Right ventricle myocardium inferior (tissue), 1 donor: Measurements from ENCODE around the gene JUP. TPM values are rescaled to one million over a fixed set of nuclear protein-coding genes. Genes with fewer than 3 reads are reported as not detected.
"Not testable (repeated sequence)": the region's sequence is repeated elsewhere in the genome, so short reads cannot be mapped to it uniquely, and the experiment has no call there.

ENCODE experiments used
- ATAC-seq: fragments of 200-7000 bp; cut with Tn5 transposase; one replicate; pipeline ENCODE4 v1.9.1; 2020; ENCODE audit warnings: mild to moderate bottlenecking, moderate library complexity
- DNase-seq: peaks from one replicate; pipeline ENCODE4 v3.0.0; 2021; ENCODE audit errors: missing footprints
- intact Hi-C: fragments of 100-400 bp; cut with DNase I; formaldehyde crosslinking; loops from one replicate; pipeline ENCODE4 v1.11.0; 2022
- total RNA-seq: library from RNA; stranded (reverse); fragmentation: NEBNext Ultra II Directional; extraction: Animal tissue kit (Norgen Biotek cat#: 25700); gene quantifications from one replicate; pipeline ENCODE4 v1.2.1, GENCODE V29; 2021
- donor health status: DM: no; HTN: yes; CAD: no; lungs with severe emphysema.

Gene JUP
- total RNA-seq, 1 donor from 2014 or later = 192 TPM

- intact Hi-C loops = no loop called here
- ATAC-seq = no peak
- peak; percentile 65 for DNase-seq
Measured at GRCh38 chr17:41785859-41786226, 668 bp downstream of the JUP start.

GRCh38 chr17:41785091-41785858 lies 1.2 kb downstream of the JUP start:
- DNase-seq (peak; percentile 74), ATAC-seq (no peak)
- intact Hi-C loops = no loop called here

GRCh38 chr17:41784207-41784744 lies 2.2 kb downstream of the JUP start:
- intact Hi-C loops = no loop called here
- ATAC-seq (peak; percentile 13), DNase-seq (peak; percentile 65)

GRCh38 chr17:41782142-41782541 lies 4.4 kb downstream of the JUP start:
- ATAC-seq (peak; percentile 60), DNase-seq (peak; percentile 86)
- intact Hi-C loops = no loop called here

- no peak for ATAC-seq
- intact Hi-C loops = no loop called here
- DNase-seq = peak; percentile 60
Measured at GRCh38 chr17:41781404-41782110, 5.0 kb downstream of the JUP start.

GRCh38 chr17:41779954-41780353 lies 6.6 kb downstream of the JUP start:
- intact Hi-C loops = no loop called here
- no peak for DNase-seq
- no peak for ATAC-seq

- ATAC-seq (peak; percentile 55), DNase-seq (peak; percentile 86)
- intact Hi-C loops = loop anchor here (2.0 kb wide), 1 partner anchor 15 kb away; no protein-coding TSS in a partner anchor
Measured at GRCh38 chr17:41777574-41778188, 8.8 kb downstream of the JUP start.

GRCh38 chr17:41777157-41777573 lies 9.3 kb downstream of the JUP start:
- intact Hi-C loops = loop anchor here (2.0 kb wide), 1 partner anchor 16 kb away; no protein-coding TSS in a partner anchor
- DNase-seq = peak; percentile 81

GRCh38 chr17:41776262-41776900 lies 10.1 kb downstream of the JUP start:
- not testable (repeated sequence) for ATAC-seq
- DNase-seq = peak; percentile 68
- intact Hi-C loops = loop anchor here (2.0 kb wide), 1 partner anchor 16 kb away; no protein-coding TSS in a partner anchor

More at GRCh38 chr17:41777157-41777573, 9.3 kb downstream of the JUP start:
- ATAC-seq = peak; percentile 71

- intact Hi-C loops = loop anchor here (2.0 kb wide), 1 partner anchor 17 kb away; no protein-coding TSS in a partner anchor
- ATAC-seq = peak; percentile 30
Measured at GRCh38 chr17:41775394-41776226, 10.9 kb downstream of the JUP start.

GRCh38 chr17:41773731-41774193 lies 12.7 kb downstream of the JUP start:
- intact Hi-C loops = loop anchor here (1.0 to 5.0 kb wide), 2 partner anchors 36 to 38 kb away; partner anchors contain the start of gene P3H4
- DNase-seq (no peak), ATAC-seq (no peak)

More at GRCh38 chr17:41775394-41776226, 10.9 kb downstream of the JUP start:
- peak; percentile 67 for DNase-seq

- peak; percentile 83 for DNase-seq
- intact Hi-C loops = loop anchor here (1.0 to 5.0 kb wide), 2 partner anchors 36 to 38 kb away; partner anchors contain the start of gene P3H4
- peak; percentile 21 for ATAC-seq
Measured at GRCh38 chr17:41773190-41773588, 13.3 kb downstream of the JUP start.

GRCh38 chr17:41772586-41773189 lies 13.8 kb downstream of the JUP start:
- intact Hi-C loops = loop anchor here (1.0 to 5.0 kb wide), 2 partner anchors 35 to 39 kb away; partner anchors contain the start of gene P3H4
- ATAC-seq (no peak), DNase-seq (no peak)

GRCh38 chr17:41772218-41772585 lies 14.3 kb downstream of the JUP start:
- ATAC-seq (no peak), DNase-seq (no peak)
- intact Hi-C loops = loop anchor here (5.0 kb wide), 1 partner anchor 35 kb away; no protein-coding TSS in a partner anchor

GRCh38 chr17:41771389-41772206 lies 14.9 kb downstream of the JUP start:
- intact Hi-C loops = loop anchor here (5.0 kb wide), 1 partner anchor 34 kb away; no protein-coding TSS in a partner anchor
- ATAC-seq = no peak
- DNase-seq = no peak

- no peak for ATAC-seq
- intact Hi-C loops = loop anchor here (5.0 kb wide), 1 partner anchor 33 kb away; no protein-coding TSS in a partner anchor
- no peak for DNase-seq
Measured at GRCh38 chr17:41769985-41770384, 16.5 kb downstream of the JUP start.
